Stimulated activated CD8-positive, alpha-beta memory T cell treated with anti-CD3 and anti-CD28 coated beads, Interleukin-12 subunit alpha, Interleukin-12 subunit beta, amount 100 ng/mL, for 24 hours (primary cell): ENCODE results near the gene CD6.
"Not testable (repeated sequence)": the region's sequence is repeated elsewhere in the genome, so short reads cannot be mapped to it uniquely, and the experiment has no call there.

Experiments used
- DNase-seq: peaks from one replicate; pipeline ENCODE4 v3.0.0-alpha.2; 2020; ENCODE audit errors: extremely low read depth

CD6 gene

DNA sequence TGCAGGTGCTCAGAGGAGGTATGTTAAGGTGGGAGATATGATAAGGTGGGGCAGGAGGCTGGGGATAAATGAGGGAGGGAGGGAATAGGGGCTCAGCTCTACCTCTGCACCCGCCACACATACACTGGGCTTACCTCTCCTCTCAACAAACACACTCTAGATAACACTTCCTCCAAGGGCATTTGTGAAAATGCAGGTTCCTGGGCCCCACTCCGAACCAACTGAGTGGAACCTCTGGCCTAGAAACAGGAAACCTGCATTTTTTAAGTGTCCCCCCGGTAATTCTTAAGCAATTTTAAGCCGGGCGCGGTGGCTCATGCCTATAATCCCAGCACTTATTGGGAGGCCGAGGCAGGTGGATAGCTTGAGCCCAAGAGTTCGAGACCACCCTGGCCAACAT is 84.3 kb downstream of the CD6 start:
- DNase-seq: no peak

DNA sequence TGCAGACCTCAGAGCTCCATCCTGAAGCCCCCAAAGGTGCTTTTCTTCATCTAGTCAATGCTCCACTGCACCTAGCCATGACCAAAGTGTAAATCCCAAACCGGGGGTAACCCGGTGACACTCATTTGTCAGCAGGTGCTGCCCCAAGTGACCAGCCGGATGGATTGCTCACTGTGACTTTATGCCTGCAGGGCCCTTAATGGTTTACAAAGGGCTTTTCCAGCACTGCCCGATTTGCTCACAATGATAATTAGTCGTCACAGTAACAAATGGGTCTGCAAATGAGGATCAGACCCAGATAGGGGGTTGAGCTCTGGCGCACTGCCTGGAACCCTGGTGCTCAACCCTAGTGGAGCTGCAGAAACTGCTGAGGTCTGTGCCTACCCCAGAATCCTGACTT is 85.1 kb downstream of the CD6 start:
- no peak for DNase-seq

DNA sequence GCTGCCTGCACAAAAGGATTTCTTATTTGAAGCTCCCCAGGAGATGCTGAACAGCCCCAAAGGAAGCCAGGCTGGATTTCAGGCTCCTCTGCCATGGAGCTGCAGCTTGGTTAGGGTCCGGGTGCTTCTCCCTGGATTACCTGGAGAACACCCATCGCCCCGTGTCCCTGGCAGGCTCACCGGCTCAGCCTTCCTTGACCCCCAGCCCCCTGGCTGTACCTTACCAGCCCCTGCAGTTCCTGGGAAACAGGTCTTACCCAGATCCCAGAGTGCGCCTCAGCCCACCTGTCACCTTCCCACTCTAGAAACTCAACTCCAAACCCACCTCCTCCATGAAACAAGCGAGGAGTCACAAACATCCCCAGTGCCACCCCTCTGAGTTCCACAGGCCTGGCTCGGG is 85.5 kb downstream of the CD6 start:
- DNase-seq: no peak

DNA sequence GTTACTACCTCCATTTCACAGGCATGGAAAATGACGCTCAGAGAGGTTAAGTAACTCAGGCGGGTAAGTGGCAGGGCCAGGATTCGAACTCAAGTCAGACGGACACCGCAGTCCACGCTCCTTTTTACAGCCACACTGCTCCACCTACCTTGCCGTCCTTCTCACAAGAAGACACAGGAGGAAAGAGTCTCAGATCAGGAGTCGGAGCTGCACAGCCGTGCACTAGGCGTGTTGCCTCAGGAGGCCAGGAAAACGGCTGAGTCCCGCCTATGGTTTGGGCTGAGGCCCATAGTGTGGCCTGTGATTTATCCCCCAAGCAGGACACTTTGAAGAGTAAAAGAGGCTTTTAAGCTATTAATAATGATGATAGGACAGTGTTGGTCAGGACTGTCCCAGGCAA is 86.1 kb downstream of the CD6 start:
- no peak for DNase-seq

DNA sequence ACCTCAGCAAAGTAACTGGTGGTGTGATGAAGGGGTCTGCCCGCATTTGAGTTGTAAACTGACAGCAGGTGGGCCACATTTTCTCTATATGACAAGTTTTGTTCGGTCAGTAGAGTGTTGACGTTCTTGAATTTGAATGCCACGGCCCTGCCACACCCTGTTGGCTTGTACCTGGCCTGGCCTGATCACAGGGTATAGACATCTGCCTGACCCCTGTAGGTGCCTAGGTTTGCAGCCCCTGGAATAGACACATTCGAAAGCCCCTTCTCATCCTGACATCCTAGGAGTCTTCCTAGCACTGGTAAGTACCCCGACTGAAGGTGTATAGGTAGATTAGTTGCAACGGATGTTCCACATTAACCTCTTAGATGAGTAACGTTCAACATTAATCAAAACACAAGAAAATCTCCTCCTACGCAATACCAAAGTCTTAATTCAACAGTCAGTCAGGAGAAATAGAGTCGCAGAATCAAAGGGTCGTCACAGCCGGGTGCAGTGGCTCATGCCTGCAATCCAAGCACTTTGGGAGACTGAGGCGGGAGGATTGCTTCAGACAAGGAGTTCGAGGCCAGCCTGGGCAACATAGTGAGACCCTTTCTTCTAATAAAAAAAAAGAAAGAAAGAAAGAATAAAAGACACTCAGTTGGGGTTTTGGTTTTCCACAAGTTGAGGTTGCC is 87.2 kb downstream of the CD6 start:
- no peak for DNase-seq

DNA sequence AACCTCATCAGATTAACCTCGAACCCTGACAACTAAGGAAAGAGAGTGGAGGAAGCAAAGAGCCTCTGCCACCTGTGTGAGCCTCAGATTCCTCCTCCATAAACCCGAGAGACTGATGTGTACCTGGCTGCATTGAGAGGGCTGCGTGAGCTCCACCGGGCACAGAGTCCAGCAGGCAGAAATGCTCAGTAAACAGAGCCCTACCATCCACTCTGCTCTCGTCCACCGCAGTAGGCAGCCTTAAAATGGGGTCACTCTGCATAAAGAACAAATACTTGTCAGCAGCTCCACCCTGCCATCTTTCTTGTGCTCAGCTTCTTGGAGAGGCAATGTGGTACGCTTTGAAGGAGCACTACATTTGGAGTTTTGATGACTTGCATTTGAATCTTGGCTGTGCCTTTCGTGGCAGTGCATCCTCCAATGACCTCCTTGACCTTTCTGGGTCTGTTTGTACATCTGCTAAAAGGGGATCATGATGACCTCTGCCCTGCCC is 87.8 kb downstream of the CD6 start:
- no peak for DNase-seq

DNA sequence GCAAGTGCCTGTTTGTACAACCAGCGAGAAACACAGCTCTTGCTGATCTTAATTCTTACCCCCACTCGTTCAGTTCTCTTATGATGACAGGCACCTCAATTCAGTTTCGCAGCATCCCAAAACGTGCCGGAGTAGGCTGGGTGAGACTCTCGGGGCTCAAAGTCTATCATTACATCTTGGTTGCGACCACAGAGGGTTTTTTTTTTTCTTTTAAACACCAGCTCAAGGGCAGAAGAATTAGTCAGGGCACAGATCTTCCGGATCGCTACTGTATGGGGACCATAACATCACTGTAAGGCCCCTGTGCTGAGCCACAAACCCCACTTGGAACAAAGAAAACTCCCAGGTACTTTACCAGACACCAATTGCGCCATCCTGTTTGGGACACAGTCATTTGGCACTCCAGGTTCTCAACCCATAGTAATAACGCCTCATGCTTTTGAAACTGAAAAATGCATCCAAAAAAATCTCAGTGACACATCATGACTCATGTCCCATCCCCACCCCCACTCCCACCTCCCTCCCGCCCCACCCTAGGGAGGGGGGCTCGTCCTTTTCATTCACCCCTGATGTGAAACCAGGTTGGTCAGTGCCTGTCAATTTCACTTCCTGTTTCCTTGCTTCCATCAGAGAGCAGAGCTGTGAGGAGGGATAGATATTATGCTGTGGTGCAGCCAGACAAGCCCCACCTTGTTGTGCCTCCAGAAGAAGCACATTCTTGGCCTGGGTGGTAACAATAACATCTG is 89.8 kb downstream of the CD6 start:
- DNase-seq: peak; percentile 59

DNA sequence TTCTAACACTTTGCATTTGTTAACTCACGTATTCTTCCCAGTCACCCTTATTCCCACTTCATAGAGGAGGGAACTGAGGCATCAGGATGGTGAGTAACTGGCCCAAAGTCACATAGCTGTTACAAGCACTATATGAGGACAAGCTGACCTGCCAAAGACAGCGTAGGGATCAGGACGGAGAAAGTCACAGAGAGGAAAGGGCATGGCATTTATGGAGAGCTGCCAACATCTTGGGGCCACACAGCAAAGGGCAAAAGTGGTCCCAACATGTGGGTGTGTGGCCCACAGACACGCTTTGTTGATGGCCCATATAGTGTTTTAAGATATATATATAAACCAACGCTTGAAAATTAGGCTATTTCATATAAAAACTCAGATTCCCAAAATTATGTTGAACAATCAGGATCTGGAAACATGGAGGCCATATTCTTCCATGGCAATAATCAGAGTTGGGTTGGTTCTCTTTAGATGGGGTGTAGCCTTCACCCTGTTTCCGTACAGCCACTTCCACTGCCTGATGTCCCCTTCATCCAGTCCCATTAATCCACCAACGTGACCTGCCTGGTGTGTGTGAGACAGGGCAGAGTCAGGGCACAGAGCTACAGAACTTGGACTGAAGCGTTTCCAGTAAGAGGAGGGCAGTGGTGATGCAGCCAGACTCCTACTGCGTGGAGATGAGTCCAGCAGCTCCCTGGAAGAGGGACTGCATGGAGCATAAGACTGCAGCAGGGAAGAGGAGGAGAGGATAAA is 90.9 kb downstream of the CD6 start:
- no peak for DNase-seq

DNA sequence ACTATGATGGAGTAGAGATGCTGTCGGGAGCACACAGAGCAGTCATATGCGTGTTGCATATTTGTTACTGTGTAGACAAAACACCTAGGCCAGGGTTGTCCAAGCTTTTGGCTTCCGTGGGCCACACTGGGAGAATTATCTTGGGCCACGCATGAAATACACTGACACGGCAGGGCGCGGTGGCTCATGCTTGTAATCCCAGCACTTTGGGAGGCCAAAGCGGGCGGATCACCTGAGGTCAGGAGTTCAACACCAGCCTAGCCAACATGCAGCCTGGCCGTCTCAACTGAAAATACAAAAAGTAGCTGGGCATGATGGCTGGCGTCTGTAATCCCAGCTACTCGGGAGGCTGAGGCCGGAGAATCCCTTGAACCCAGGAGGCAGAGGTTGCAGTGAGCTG is 93.8 kb downstream of the CD6 start:
- not testable (repeated sequence) for DNase-seq

DNA sequence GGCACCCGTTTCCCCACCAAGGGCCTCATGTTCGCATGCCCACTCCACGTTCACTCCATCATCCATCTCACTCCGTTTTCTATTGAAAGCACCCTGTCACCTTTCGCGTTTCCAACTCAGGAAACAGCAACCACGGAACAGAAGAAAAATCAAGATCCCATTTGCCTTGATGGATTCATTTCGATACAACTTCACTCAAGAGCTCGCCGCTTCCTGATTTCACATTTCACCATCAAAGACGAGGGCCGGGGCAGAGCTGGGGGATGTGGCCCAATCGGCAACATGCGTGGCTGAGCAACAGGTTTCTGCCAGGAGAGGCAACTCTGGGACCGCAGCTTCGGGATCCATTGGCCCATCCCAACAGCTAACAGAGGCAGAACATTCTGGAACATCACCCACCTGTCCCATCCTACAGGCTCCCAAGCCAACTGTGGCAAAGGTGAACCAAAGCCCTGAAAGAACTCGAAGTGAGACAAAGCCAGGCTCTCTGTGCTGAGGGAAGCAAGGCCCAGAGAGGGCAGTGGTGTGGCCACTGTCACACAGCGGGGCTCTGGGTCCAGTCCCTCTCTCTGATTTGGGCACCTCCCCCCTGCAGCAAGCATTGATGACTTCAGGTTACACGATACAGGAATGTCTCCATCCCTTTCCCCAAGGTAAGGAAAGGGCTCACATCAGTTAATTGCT is 94.6 kb downstream of the CD6 start:
- DNase-seq: no peak

DNA sequence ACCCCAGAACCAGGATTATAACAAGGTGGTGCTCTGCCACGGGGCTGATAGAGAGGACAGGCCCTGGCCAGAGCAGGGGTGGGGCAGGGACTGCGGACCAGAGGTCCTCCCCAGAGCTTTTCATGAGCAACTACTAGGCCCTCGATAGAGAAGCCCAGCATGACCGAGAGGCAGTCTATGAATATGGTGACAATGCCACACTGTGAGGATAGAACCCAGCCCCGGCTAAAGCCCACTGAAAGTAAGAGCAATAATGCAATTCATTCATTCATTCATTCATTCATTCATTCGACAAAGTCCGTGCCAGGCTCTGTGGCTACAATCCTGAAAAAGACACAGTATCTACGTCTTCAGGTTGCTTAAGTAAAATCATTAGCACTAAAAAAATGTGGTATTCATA is 95.2 kb downstream of the CD6 start:
- DNase-seq: no peak

DNA sequence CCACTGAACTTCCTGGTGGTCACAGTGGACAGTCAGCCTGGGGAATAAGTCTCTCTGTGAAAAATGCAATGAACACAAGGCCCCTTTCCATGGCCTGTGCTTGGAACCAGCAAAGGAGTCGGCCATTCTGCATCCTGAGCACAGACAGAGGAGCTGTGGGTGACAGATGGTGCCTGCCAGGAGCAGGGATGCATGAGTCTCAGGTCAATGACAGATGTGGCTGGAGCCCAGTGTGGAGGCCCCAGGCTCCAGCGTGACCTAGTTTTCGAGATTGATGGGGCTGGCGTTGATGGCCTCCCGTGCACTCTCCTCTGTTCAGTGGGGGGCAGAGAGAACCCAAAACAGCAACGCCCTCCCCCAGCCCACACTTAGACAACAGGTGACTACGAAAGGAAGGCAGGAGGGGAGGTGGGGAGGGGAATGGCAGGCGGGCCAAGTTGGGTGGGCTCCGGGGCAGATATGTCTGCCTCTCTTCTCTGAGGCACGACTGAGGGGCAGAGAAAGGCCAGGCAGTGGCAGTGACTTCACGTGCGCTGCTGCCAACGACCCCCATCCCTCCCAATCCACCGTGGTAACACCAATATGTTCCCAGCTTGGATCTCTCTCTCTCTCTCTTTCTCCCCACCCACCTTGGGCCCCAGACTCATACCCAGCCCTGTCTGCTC is 96.4 kb downstream of the CD6 start:
- no peak for DNase-seq

DNA sequence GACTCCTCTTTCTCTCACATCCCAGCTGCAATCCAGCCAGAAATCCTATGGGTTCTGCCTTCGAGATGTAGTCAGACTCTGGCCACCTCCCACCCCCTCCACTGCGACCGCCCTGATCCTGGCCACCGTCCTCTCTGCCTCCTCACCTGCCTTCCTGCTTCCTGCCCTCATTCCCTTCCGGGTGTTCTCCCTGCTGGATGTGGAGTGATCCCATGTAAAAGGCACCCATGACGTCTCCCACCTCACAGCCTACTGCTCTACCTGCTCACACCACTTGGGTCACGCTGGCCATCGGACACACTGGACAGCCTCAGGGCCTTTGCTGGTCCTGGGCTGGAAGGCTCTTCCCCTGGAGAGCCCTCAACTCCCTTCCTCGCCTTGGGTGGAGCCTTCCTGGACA is 97.1 kb downstream of the CD6 start:
- no peak for DNase-seq

DNA sequence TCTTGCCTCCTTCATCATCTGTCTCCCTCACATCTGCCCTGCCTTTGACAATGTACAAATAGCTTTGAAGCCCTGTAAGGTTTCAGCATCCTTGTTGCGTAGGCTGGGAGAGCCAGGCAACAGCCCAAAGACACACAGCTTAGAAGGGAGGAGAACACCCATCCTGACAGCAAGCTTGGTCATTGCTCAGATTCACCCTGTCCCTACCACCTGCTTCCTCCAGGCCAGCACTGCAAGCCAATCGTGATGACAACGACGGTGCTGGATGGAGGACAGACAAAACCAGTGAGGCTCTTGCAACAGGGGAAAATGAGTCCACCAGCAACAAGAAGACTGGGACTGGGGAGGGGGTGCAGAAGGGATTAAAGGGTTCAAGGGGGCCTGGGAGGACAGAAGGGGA is 97.9 kb downstream of the CD6 start:
- DNase-seq: no peak
